Femur (tissue), 1 donor: ENCODE data around the gene RNF10.
"Not testable (repeated sequence)": the region's sequence is repeated elsewhere in the genome, so short reads cannot be mapped to it uniquely, and the experiment has no call there.

Experiments used
- DNase-seq: peaks from one replicate; pipeline ENCODE4 v3.0.0-alpha.2; 2017

RNF10 gene

GRCh38 chr12:120534203-120534702 lies at the start of gene RNF10:
Gene RNF10 (plus strand): TSS chr12:120534356. CDS start chr12:120534812, 456 bp downstream.
- DNase-seq: peak; percentile 88

- DNase-seq: no peak
Measured at GRCh38 chr12:120485961-120486881, 47.9 kb upstream of the RNF10 start.

GRCh38 chr12:120487552-120487951 lies 46.6 kb upstream of the RNF10 start:
- not testable (repeated sequence) for DNase-seq

GRCh38 chr12:120488057-120488640 lies 46.0 kb upstream of the RNF10 start:
- no peak for DNase-seq

GRCh38 chr12:120489018-120489417 lies 45.1 kb upstream of the RNF10 start:
- DNase-seq: no peak

- DNase-seq: no peak
Measured at GRCh38 chr12:120490325-120490724, 43.8 kb upstream of the RNF10 start.

- DNase-seq: no peak
Measured at GRCh38 chr12:120490833-120491512, 43.2 kb upstream of the RNF10 start.

GRCh38 chr12:120495186-120495730 lies 38.9 kb upstream of the RNF10 start:
- no peak for DNase-seq

GRCh38 chr12:120495731-120496412 lies 38.3 kb upstream of the RNF10 start, which contains the start of gene DYNLL1:
Gene DYNLL1 (plus strand): TSS chr12:120496113. CDS start chr12:120496422, 309 bp downstream.
- peak; percentile 98 for DNase-seq

GRCh38 chr12:120496413-120497340 lies 37.5 kb upstream of the RNF10 start:
- peak; percentile 74 for DNase-seq

GRCh38 chr12:120497524-120498150 lies 36.5 kb upstream of the RNF10 start:
- DNase-seq: no peak

- no peak for DNase-seq
Measured at GRCh38 chr12:120498870-120499515, 35.2 kb upstream of the RNF10 start.

- DNase-seq: no peak
Measured at GRCh38 chr12:120500581-120500980, 33.6 kb upstream of the RNF10 start.

GRCh38 chr12:120504587-120504986 lies 29.6 kb upstream of the RNF10 start:
- no peak for DNase-seq

GRCh38 chr12:120508537-120508936 lies 25.6 kb upstream of the RNF10 start:
- DNase-seq: no peak

GRCh38 chr12:120514002-120514401 lies 20.2 kb upstream of the RNF10 start:
- no peak for DNase-seq

GRCh38 chr12:120515496-120515895 lies 18.7 kb upstream of the RNF10 start:
- no peak for DNase-seq

GRCh38 chr12:120519324-120519723 lies 14.8 kb upstream of the RNF10 start:
- not testable (repeated sequence) for DNase-seq

GRCh38 chr12:120522568-120522967 lies 11.6 kb upstream of the RNF10 start:
- no peak for DNase-seq
